Islet precursor cell (in vitro differentiated cells): ENCODE data around the gene JPH2.
"Not testable (repeated sequence)": the region's sequence is repeated elsewhere in the genome, so short reads cannot be mapped to it uniquely, and the experiment has no call there.

Experiments used
- DNase-seq: peaks from one replicate; pipeline ENCODE4 v3.0.0-alpha.2; 2018

The JPH2 gene

DNA sequence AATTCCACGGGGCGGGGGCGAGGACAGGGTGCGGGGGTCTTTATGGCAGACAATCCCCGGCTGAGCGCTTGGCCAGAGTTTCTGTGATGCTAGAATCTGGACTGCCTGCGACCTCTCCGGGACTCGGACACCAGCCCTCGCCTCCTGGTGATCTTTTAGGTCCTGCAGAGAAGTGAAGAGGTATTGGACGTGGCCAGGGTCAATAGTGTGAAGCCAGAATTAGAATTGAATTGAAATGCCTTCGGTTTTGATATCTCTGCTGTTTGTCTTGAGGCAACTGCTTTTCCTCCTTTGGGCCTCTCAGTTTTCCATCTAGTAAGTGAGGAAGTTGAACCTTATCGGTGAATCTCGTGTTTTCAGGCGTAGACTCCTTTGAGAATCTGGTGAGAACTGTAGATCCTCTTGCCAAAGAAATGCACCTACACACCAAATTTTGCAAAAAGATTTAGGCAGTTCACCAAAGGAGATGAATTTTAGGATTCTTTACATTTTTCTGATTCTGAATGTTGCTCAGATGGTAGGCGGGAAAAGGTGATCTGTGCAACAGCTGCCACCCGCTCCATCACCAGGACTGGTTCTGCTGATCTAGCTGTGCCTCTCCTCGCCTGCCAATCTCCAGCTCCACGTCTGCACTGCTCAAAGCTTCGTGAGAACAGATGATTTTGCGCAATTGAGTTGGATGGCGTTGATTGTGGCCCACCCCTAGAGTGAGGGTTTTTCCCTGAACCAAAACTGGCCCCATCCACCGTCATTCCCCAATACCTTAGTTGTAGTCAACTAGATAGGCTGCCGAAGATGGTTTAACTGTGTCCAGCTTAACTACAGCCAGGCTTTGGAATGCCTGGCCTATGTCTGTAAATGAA lies 24.4 kb upstream of the JPH2 start:
- no peak for DNase-seq

DNA sequence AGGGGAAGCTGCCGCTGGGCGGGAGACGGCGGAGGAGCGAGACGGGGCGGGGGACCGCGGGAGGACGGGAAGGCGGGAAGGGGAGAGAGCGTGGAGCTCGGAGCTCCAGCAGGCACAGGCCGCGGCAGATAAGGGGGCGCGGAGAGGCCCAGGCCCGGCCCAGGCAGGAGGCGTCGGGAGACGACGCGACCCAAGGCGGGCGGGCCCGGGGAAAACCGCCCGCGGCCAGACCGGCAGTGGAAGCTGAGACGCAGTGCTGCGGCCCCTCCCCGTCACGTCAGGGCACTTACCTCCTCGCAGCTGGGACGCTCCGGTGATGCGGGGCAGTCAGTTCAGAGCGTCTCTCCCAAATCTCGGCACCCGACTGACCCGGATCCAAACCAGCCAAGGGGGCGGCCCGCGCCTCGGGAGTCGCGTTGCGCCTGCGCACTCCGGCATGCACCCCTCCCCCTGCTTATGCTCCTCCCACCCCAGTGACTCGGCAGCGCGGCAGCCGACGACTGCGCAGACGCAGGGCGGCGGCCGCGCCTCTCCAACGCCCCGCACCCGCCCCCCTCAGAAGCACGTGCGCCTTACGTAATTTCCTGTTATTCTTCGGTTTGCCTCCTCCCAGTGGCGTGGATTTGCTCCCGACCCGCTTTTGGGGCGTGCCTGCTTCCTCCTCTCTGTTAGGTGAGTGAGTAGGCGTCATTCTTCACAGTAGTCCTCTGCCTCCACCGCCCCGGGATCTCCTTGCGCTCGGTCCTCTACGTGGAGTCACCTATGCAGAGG lies 23.6 kb upstream of the JPH2 start, which contains the start of gene OSER1:
TSS of gene OSER1 (minus strand) at position 366 of the 771 bp plus-strand sequence. CDS start 3,814 bp downstream, outside the sequence.
- DNase-seq = peak; percentile 99

DNA sequence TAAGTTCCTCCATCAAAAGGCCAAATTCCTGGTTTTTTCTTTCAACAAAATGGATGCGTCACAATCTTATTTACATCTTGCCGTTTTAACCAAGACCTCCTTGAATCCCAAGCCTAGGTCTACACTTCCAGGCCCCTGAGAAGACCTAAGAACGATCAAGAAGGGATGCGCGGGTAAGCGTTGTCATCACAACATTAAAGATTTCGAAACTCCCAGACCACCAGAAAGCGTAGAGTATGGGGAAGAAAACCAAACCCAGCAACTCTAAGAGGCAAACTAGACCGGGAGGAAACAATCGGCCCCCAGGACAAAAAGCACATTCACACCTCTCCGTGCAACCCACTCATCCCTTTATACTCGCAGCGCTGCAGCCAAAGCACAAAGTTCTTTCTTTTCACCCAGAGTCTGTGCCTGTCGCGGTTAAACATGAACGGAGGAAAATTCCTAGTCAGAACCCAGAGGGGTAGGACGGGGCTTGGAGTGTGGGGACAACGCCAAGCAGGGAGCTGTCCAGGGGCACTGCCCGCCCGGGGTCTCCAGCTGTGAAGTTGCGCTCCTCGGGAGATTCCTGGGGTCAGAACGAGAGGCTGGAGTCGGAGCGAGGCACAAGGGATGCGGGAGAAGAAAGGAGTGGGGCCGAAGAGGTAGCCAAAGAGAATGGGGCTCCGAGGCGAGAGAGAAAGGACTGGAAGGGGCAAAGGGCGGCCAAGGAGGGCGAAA lies 22.9 kb upstream of the JPH2 start:
- peak; percentile 82 for DNase-seq

DNA sequence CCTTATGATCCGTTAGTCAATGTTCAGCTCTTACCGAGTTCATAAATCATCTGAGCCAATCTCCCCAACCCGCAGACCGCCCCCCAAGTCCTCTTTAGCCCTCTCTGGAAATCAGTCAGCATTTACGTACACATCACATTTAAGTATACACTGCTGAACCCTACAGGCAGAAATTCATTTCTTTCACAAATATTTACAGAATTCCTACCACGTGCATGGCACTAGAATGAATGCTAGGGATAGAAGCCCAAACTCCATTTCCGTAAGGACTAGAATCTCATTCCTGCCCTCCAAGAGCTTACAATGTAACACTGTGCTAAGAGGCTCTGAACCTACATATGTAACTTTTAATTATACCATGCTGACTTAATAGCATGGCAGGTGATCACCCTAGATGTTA lies 21.8 kb upstream of the JPH2 start:
- DNase-seq = no peak

DNA sequence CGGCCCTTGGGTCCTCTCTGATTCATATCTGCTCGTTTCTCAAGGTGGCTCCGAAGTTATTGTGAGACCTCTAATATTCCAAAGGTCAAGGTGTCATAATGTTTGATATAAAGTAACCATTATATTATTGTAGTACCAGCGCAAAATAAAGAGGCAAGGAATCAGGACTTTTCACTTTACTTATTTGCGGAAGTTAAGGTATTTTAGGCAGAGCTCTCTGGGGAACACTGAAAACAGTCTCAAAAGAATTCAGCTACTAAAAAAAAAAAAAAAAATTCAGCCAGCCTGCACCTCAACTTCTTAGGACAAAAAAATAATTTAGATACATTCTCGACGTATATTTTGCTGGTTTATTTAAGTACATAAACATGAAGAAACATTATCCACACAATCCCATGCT lies 21.2 kb upstream of the JPH2 start:
- no peak for DNase-seq

DNA sequence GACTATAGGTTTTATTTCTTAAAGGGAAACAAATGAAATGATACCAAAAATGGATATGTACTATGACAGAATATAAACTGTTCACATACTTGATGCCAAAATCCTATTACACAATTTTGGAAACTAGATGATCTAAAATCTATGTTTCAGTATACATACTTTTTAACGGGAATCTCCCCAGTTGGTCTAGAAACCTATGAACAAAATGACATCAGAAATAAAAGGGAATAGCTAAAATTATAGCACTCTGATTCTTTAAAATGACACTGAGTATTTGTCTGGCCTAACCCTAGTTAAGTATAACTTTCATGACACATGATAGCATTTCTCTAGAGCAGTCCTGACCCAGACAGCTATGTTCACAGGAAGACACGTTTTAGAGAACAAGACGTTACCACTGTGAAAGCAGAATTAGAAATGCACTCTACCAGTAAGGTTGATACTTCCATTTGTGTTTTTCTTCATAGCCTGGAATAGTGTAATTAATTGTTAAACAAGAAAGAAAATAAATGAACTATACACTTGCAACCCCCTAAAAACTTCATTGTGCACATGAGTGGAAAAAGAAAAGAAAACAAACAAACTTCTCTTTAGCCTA lies 20.2 kb upstream of the JPH2 start:
- DNase-seq = no peak

DNA sequence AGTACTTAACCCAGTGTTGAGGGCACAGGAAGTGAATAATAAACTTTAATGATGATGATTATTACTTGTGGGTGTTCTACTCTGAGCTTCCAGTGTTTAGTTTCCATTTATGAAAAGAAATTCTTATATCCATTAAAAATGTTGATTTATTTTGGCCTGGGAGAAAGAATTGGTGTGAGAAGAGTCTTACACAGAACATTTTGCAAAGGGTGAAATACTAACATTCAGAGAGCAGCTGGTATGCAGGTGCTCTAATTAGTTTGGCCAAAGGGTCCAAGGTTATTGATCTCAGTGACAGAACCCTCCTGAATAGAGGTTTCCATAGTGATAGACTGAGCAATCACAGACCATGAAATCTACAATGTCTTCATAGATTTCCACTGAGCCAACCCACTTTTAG lies 19.1 kb upstream of the JPH2 start:
- DNase-seq = no peak

DNA sequence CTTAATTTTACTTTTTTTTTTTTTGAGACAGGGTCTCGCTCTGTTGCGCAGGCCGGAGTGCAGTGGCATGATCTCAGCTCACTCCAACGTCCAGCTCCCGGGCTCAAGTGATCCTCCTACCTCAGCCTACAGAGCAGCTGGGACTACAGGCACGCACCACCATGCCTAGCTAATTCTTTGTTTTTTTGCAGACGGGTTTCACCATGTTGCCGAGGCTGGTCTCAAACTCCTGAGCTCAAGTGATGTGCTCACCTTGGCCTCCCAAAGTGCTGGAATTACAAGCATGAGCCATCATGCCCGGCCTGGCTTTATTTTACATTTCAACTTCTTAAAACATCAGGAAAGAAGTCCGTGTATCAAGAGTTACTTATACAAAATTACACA lies 17.8 kb upstream of the JPH2 start:
- no peak for DNase-seq

DNA sequence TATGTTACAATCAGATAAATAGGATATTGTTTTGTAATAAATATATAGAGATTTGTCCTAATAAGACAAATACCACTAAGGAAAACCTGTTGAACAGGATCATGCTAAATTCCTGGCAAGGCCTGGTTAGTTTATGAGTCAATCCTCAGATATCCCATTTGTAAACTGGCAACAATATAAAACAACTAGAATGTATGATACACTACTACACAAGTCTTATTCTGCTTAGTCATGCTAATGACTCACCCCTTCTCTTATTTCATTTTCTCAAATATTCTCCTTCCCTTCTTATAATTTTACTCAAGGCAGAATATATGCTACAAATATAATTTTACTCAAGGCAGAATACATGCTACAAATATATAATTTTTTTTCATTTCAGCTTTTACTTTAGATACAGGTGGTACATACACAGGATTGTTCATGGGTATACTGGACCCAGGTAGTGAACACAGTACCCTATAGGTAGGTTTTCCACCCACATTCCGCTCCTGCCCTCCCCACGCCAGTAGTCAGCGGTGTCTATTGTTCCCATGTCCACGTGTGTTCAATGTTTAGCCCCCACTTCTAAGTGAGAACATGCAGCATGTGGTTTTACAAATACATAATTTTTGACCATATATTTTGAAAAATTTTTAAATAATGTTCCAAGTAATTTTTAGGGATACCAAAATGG lies 17.3 kb upstream of the JPH2 start:
- DNase-seq = no peak

DNA sequence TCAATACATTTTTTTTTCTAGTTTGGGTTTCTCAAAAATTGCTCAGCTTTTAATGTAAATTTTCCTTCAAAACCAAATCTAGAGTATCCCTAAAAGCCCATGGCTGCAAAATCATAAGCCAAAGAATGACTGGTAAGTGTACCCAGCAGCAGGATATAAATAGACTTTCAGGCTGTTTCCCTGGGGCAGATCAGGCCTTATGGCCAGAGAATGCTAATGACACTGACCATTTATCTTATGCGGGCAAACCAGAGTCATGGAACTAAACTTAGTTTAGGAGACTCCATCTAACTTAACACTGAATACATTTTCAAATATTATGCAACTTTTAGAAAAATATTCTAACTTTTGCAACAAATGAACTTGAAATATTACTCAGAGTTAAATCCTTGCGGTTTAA lies 16.2 kb upstream of the JPH2 start:
- DNase-seq = no peak

DNA sequence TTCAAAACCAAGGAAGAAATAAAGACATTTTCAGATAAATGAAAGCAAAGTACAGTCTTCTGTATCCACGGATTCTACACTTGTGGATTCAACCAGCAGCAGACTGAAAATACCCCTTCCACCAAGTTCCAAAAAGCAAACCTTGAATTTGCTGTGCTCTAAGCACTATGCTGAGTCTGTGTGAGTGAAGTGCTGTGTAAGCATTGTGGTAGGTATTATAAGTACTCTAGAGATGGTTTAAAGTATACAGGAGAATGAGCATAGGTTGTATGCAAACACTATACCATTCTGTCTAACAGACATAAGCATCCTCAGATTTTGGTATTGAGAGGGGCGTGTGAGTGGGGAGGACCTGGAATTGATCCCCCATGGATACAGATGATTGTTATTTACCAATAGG lies 14.0 kb upstream of the JPH2 start:
- DNase-seq = no peak

DNA sequence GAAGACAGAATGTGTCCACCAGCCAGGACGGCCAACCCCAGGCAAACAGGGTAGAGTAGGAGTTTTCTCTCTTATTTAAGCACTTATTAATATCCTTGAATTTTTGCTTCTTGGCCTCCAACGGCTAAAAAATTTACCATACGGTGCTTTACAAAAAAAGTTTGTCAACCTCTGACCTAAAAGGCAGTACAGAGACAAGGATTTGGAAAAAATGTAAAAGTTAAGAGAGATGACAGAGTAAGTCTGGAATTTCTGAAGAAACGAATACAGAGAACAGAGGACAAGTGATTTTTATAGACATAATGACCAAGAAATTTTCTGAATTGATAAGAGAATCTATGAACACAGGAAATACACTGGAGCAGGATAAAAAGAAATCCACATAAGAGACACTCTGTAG lies 13.4 kb upstream of the JPH2 start:
- DNase-seq = no peak

DNA sequence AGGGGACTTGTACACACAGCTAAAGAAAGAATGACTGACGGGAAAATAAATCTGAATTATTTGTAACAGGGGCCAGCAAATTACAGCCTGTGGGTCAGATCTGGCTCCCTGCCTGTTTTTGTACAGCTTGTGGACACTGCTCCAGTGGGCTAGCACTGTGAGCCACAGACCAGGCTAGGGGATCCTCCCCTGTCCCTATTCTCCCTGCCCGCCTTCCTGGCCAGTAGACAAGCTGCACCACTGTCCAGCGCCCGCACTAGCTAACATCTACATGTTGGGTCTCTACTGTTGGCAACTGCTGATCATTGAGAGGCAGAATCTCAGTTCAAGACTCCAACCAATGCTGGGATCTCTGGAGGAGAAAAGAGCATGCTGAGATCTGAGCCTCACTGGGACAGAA lies 12.9 kb upstream of the JPH2 start:
- no peak for DNase-seq

DNA sequence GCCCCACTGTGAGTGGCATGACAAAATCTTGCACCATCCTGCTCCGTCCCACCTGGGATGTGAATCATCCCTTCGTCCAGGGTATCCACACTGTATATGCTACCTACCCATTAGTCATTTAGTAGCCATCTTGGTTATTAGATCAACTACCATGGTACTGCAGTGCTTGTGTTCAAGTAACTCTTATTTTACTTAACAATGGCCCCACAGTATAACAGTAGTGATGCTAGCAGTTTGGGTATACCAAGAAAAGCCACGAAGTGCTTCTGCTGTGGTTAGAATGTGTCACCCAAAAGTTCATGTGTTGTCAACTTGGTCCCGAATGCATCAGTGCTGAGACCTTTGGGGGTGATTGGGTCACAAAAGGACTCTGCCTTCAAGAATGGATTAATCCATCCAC lies 11.9 kb upstream of the JPH2 start:
- DNase-seq = no peak

DNA sequence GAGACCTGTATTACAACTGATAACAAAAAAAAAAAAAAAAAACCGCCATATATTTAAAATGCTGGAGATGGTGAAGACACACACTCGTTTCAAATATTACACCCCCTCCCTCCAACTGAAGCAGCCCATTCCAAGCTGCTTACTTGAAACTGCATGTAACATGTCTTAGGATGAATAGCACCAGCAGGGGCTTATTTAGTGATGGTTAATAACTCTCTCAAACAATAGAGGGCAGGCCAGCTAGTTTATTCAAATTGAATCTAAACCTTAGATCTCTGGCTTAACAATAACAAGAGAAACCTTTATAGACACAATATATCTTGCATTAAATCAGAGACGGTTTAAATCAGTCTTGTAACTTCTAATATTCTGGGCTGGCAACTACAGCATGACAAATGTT lies 9.3 kb upstream of the JPH2 start:
- no peak for DNase-seq

DNA sequence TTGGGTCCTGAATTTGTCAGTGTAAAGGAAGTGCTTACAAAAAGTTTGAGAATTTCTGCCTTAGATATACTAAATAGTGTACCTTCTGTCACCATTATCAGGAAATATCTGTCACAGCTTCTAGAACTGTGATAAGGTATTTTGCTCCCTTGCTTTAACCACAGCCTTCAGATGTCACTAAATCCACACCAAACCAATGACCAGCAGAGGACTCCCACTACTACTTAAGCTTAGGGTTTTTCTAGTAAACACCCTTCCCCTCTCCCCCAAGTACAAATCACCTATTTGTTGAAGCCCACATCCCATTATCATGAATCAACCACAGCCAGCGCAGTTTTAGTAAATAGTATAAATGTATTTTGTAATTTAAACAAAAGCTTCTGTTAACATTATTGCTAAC lies 8.6 kb upstream of the JPH2 start:
- DNase-seq = no peak

DNA sequence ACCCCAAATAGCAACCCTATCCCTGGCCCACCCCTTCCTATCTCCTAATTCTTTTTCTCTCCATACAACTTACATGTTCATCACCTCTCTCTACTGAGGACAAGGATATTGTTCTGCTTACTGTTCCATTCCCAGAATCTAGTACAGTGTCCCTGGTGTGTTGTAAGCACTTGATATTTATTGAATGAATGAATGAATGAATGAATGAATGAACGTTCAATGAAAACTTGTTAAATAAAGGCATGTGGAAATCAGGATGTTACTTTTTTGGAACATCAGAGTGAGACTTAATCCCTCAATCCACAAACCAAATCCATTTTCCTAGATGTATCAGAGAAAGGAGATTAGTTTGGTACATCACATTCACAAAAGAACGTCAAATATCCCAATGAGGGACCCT lies 6.8 kb upstream of the JPH2 start:
- DNase-seq = no peak

DNA sequence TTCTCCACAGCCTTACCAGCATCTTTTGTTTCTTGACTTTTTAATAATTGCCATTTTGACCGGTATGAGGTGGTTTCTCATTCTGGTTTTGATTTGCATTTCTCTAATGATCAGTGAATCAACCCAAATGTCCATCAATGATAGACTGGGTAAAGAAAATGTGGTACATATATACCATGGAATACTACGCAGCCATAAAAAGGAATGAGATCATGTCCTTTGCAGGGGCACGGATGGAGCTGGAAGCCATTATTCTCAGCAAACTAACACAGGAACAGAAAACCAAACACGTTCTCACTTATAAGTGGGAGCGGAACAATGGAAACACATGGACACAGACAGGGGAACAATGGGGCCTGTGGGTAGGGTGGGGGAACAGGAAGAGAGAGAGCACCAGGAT lies 4.7 kb upstream of the JPH2 start:
- DNase-seq = not testable (repeated sequence)

DNA sequence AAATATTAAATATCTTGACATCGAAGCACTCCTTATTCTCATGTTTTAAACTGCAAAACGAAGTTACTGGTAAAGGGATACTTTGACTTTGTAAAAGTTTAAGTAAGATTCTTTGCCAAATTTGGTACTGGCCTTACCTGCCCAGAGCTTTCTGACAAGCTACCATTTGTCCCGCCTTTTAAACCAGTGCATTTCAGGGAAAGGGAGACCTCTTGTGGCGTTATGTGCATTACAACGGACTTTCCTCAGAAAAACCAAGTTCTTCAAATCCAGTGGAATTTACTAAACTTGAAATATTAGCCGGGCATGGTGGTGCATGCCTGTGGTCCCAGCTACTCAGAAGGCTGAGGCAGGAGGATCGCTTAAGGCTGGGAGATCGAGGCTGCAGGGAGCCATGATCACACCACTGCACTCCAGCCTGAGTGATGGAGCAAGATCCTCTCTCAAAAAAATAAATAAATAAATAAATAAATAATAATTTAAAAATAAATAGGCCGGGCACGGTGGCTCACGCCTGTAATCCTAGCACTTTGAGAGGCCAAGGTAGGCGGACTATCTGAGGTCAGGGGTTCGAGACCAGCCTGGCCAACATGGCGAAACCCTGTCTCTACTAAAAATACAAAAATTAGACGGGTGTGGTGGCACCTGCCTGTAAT lies 3.3 kb upstream of the JPH2 start:
- peak; percentile 83 for DNase-seq

DNA sequence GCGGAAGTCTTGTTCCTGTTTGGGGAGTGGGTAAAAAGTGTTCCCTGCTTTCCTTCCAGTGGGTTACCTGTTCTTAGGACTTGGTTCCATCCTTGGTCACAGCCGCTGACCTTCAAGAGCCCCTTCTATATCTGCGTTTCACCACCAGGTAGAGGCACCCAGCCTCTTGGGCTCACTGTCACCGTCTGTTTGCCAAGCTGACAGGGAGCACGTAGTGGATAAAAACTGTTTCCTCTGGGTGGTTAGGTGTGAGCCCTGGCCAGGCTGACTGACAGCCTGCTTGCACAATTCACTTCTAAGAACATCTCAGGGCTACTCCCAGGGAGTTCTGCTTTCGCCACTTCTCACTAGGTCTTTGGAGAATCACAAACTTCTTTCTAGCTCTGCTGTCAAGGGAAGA lies 1.8 kb upstream of the JPH2 start:
- DNase-seq = no peak

DNA sequence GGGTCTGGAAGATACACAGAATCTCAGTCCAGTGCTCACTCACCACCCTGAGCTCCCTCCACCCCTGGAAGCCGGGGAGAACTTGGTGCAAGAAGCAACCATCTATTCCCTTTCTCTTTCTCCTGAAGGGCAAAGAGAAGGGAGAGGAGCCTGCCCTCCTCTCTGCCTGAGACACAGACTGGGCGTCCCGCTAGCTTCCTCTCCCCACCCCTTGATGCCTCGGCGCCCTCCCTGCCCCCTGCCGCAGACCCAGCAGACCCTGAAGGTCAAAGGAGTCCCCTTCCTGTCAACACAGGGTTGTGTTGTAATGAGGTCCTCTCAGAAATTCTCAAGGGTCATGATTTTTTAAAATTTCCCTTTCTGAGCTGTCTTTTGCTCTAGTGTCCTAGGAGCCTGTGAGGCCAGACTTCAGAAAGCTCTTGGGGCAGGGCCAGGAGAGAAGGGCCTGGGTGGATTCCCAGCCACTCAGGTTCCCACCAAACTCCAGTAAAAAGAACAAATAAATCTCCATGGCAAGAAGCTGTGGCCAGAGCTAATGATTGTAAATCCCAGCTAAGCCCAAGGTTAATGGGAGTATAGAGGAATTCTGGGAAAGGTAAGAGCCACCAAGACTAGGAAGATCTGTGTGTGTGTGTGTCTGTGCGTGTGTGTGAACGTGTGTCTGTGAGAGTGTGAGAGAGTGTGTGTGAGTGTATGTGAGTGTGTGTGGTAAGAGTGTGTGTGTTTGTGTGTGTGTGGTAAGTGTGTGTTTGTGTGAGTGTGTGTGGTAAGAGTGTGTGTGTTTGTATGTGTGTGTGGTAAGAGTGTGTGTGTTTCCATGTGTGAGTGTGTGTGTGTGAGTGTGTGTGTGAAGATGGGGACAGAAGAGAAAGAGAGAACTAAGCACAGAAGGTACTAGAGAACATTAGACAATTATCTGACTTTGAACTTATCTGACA lies 1.1 kb upstream of the JPH2 start:
- no peak for DNase-seq
